ENCODE results near the gene TSHZ3. TPM values are rescaled to one million over a fixed set of nuclear protein-coding genes. Genes with fewer than 3 reads are reported as not detected.

The TSHZ3 gene
- total RNA-seq, 1 donor from 2014 or later, result 3.0 TPM

DNA sequence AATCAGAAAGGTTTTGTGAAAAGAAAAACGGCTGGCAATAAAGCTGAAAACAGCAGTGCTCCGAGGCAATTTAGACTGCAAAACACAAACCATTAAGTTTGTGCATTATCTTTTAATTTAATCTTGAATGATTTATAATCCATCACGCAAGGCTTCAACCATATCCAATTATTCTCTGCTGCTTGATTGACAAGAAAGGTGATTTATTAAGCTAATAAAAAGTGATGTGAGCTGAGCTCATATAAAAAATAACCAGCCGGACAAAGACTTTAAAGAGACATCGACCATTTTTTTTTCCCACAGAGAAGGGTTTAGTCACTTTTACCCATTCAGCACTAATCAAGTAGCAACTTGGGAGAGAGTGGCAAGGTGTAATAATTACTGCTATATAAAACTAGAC, 33.6 kb downstream of the TSHZ3 start:
- DNase-seq (ENCODE audit: low read depth, low spot score), result no peak
- Mint-ChIP-seq H3K4me1 (peaks cover 28% of the 10 kb centered on the region), H3K9me3 (no peaks in the 10 kb centered on the region), H3K4me3 (no peak overlapping the region), H3K36me3 (ENCODE audit: low read depth) (no peaks in the 10 kb centered on the region), H3K27me3 (ENCODE audit: low read depth) (peaks cover 4% of the 10 kb centered on the region), H3K27ac (ENCODE audit: unreplicated experiment) (no peak overlapping the region)
- TF ChIP-seq, protein P1, sequence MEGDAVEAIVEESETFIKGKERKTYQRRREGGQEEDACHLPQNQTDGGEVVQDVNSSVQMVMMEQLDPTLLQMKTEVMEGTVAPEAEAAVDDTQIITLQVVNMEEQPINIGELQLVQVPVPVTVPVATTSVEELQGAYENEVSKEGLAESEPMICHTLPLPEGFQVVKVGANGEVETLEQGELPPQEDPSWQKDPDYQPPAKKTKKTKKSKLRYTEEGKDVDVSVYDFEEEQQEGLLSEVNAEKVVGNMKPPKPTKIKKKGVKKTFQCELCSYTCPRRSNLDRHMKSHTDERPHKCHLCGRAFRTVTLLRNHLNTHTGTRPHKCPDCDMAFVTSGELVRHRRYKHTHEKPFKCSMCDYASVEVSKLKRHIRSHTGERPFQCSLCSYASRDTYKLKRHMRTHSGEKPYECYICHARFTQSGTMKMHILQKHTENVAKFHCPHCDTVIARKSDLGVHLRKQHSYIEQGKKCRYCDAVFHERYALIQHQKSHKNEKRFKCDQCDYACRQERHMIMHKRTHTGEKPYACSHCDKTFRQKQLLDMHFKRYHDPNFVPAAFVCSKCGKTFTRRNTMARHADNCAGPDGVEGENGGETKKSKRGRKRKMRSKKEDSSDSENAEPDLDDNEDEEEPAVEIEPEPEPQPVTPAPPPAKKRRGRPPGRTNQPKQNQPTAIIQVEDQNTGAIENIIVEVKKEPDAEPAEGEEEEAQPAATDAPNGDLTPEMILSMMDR (conservative IDR thresholded peaks at IDR 0.05), result no peak

DNA sequence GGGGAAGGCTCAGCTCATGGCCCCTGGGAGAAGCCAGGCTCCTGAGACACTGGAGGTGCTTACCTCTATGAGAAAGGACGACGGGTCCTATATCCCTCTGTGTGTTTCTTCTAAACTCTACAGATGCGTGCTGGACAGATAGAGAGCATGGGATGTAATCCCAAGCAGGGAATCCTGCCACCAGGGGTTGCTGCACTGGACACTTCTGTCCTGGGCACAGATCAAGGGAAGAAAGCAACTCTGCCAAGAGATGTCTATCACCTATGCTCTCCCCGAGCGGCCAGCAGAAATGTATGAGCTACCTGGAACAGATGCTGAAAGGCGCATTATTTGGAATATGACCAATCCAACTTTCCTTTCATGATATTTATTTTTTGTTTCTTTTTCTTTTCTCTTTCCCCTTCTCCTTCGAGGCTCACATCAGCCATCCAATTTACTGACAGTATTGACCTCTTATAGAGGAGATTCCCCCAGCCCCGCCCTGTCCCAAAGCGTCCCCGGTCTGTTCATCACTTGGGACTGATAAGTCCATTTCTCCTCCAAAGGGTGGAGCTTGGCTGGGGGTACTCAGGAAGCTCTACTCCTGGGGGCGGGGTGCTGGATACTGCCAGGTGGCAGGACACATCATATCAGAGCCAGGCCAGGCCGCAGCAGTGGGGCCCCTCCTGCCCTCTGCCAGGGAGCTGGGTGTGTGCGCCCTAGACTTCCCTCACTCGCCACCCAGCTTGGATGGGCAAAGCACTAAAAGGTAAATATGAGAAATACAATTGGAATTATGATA, 34.2 kb downstream of the TSHZ3 start:
- H3K27ac Mint-ChIP-seq (ENCODE audit: unreplicated experiment), result peak overlapping the region; percentile 24
- H3K4me1 Mint-ChIP-seq, result peaks cover 28% of the 10 kb centered on the region
- no peaks in the 10 kb centered on the region for H3K36me3 Mint-ChIP-seq (ENCODE audit: low read depth)
- DNase-seq (ENCODE audit: low read depth, low spot score), result no peak
- H3K27me3 Mint-ChIP-seq (ENCODE audit: low read depth), result peaks cover 4% of the 10 kb centered on the region
- no peaks in the 10 kb centered on the region for H3K9me3 Mint-ChIP-seq
- TF ChIP-seq, protein P1 (conservative IDR thresholded peaks at IDR 0.05), result no peak
- H3K4me3 Mint-ChIP-seq, result no peak overlapping the region

DNA sequence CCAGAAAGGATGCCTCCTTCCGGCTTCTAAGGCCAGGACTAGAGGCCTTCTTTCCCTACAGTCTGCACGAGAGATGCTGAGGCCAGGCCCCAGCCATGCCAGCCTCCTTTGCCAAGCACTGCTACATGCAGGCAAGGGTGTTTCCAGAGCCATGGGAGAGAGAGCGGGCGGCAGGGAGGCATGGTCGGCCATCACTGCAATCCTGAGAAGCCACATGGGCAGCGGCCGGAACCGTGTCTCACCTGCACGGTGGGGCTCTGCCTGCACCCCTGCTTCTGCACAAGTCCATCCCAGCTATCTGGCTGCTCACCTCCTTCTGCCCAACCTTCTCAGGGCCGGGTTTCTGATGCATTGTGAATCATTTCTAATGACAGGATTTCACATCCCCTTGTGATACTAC, 35.1 kb downstream of the TSHZ3 start:
- TF ChIP-seq, protein P1 (conservative IDR thresholded peaks at IDR 0.05), result no peak
- no peak overlapping the region for H3K4me3 Mint-ChIP-seq
- DNase-seq (ENCODE audit: low read depth, low spot score), result no peak
- H3K27ac Mint-ChIP-seq (ENCODE audit: unreplicated experiment), result no peak overlapping the region
- peaks cover 25% of the 10 kb centered on the region for H3K4me1 Mint-ChIP-seq
- no peaks in the 10 kb centered on the region for H3K36me3 Mint-ChIP-seq (ENCODE audit: low read depth)
- peaks cover 4% of the 10 kb centered on the region for H3K27me3 Mint-ChIP-seq (ENCODE audit: low read depth)
- no peaks in the 10 kb centered on the region for H3K9me3 Mint-ChIP-seq

DNA sequence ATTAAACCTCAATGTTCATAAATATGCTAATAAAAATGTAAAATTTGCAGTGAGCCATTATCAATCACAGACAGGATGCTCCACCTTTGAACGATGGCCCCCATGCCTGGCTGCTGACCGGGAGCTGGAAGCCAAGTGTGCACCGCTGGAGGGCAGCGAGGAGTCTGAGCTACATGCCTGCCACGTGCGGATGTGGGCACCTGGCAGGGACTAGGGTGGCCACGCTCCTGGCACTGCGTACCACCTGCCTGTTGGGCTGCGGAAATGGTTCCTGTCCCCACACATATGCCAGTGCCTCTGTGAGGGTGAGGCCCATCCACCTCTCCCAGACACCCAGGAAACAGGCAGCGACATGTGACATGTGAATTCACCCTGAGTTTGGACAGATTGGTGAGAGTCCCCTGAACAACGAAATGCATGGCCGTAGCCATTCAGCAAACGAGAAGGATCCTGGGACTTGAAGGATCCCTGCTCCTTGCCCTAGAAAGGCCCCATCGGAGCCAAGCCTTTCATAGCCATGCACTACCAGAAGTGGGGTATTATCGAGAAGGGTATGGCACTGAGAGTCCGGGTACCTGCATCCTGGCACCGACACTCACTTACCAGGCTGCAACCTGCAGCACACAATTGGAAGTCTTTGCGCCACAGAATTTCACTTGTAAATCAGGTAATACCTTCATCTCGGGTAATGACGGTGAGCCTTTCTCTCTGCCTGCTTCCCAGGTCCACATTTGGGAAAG, 35.8 kb downstream of the TSHZ3 start:
- Mint-ChIP-seq H3K4me1 (peaks cover 21% of the 10 kb centered on the region), H3K27me3 (ENCODE audit: low read depth) (peaks cover 4% of the 10 kb centered on the region), H3K27ac (ENCODE audit: unreplicated experiment) (no peak overlapping the region), H3K36me3 (ENCODE audit: low read depth) (no peaks in the 10 kb centered on the region), H3K9me3 (no peaks in the 10 kb centered on the region), H3K4me3 (no peak overlapping the region)
- TF ChIP-seq, protein P1 (conservative IDR thresholded peaks at IDR 0.05), result no peak
- no peak for DNase-seq (ENCODE audit: low read depth, low spot score)

DNA sequence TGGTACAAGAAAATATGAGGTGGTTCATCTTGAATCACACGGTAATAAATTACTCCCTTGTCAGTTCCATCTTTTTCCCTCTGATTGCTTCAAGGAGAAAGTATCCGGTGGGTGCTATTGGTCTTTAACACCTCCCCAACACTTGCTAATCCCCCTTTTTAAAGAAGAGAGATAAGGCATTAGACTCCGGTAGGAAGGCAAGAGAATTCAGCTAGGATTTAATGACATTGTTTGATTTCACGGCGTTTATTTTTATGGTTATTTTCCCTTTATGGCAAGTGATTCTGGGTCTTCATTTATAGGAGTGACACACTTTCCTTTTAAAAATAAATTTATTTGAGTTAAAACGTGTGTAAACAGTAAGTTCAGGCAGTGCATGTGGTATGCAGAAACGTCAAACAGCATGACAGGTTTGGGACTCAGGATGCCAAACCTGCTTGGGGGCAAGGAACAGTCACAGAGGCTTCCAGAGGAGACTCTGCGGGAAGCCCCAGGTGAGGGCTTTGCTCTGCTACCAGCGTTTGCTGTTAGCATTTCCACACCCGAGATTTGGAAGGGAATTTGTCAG, 36.5 kb downstream of the TSHZ3 start:
- no peak for DNase-seq (ENCODE audit: low read depth, low spot score)
- no peaks in the 10 kb centered on the region for H3K9me3 Mint-ChIP-seq
- TF ChIP-seq, protein P1 (conservative IDR thresholded peaks at IDR 0.05), result no peak
- H3K4me3 Mint-ChIP-seq, result no peak overlapping the region
- no peaks in the 10 kb centered on the region for H3K36me3 Mint-ChIP-seq (ENCODE audit: low read depth)
- H3K27me3 Mint-ChIP-seq (ENCODE audit: low read depth), result peaks cover 4% of the 10 kb centered on the region
- peaks cover 21% of the 10 kb centered on the region for H3K4me1 Mint-ChIP-seq
- H3K27ac Mint-ChIP-seq (ENCODE audit: unreplicated experiment), result no peak overlapping the region
